ENCODE results near the gene ZFAND3. TPM values are rescaled to one million over a fixed set of nuclear protein-coding genes. Genes with fewer than 3 reads are reported as not detected.

ZFAND3 gene
- total and polyA plus RNA-seq, 8 donors = 65.9 to 125 (median 118) TPM

DNA sequence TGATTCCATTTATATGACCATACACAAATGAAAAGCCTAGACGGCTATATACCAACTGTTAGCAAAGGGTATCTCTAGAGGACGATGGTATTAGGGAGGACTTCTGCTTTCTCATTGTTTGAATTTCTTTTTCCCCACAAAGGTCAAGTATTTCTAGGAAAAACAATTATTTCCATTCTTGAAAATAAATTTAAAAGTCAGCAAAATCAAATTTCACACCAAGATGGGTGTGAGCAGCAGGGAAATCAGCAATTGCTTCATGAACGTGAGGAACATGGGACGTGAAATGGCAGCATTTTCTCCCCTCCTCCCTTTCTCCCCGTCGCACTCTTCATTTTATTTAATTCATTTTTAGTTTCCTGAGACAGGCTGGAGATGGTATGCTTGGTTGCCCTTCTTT lies 5.2 kb upstream of the ZFAND3 start:
- Histone ChIP-seq H3K27me3 (no peaks in the 10 kb centered on the region), H3K9me3 (no peaks in the 10 kb centered on the region), H3K36me3 (no peaks in the 10 kb centered on the region), H3K4me1 (peaks cover 6 to 20% of the 10 kb centered on the region in 2 donors), H3K4me3 (no peak overlapping the region), H3K27ac (no peak overlapping the region)
- no peak for DNase-seq
- no peak for ATAC-seq
- no peak for TF ChIP-seq CTCF (IDR thresholded peaks at IDR 0.05)
- intact Hi-C loops (cut with DNase I) = no loop called here

GRCh38 chr6:37816599-37817375 lies 2.7 kb upstream of the ZFAND3 start:
- no peak overlapping the region for H3K27ac ChIP-seq
- peaks cover 17 to 33% of the 10 kb centered on the region in 2 donors for H3K4me1 ChIP-seq
- no peaks in the 10 kb centered on the region for H3K36me3 ChIP-seq
- DNase-seq = no peak
- H3K4me3 ChIP-seq = no peak overlapping the region
- H3K9me3 ChIP-seq = no peaks in the 10 kb centered on the region
- intact Hi-C loops (cut with DNase I) = no loop called here
- TF ChIP-seq CTCF (IDR thresholded peaks at IDR 0.05) = no peak
- no peaks in the 10 kb centered on the region for H3K27me3 ChIP-seq
- ATAC-seq = no peak

DNA sequence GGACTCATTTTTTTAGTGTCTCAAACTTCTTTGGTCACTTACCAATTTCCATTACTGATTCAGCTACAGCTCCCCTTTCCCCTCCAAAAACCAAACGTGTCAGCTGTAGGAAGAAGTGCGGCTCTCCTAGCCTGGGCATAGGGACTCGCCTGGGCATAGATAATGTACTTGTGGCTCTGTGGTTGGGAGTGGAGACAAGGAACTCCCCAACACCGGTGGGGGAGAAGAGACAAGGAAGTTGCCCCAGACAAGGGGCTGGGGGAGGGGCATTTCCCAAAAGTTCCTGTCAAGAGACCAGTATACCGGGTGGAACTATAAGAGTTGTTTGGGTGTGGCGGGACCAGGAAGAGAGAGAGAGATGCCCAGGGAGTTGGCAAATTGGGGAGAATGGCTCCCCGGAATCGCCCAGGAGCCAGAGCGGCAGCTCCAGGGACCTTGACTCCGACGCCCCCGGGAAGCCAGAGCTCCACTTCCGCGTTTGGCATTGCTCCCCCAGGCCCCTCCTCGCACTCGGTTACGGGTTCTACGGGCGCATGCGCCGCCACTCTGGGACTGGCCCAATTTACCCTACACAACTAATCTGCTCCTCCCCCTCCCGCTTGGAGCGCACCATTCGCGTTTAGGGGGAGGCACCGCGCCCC lies 871 bp upstream of the ZFAND3 start:
- H3K27ac ChIP-seq = peak overlapping the region; percentile 97 to 99
- DNase-seq (peak; percentile 98), ATAC-seq (peak; percentile 88)
- peaks cover 34 to 43% of the 10 kb centered on the region in 2 donors for H3K4me1 ChIP-seq
- H3K4me3 ChIP-seq = peak overlapping the region; percentile 82 to 85
- intact Hi-C loops (cut with DNase I) = no loop called here
- H3K36me3 ChIP-seq = no peaks in the 10 kb centered on the region
- no peaks in the 10 kb centered on the region for H3K9me3 ChIP-seq
- no peaks in the 10 kb centered on the region for H3K27me3 ChIP-seq
- peak in 1 of 2 donors; percentile 6 for TF ChIP-seq CTCF (IDR thresholded peaks at IDR 0.05)

DNA sequence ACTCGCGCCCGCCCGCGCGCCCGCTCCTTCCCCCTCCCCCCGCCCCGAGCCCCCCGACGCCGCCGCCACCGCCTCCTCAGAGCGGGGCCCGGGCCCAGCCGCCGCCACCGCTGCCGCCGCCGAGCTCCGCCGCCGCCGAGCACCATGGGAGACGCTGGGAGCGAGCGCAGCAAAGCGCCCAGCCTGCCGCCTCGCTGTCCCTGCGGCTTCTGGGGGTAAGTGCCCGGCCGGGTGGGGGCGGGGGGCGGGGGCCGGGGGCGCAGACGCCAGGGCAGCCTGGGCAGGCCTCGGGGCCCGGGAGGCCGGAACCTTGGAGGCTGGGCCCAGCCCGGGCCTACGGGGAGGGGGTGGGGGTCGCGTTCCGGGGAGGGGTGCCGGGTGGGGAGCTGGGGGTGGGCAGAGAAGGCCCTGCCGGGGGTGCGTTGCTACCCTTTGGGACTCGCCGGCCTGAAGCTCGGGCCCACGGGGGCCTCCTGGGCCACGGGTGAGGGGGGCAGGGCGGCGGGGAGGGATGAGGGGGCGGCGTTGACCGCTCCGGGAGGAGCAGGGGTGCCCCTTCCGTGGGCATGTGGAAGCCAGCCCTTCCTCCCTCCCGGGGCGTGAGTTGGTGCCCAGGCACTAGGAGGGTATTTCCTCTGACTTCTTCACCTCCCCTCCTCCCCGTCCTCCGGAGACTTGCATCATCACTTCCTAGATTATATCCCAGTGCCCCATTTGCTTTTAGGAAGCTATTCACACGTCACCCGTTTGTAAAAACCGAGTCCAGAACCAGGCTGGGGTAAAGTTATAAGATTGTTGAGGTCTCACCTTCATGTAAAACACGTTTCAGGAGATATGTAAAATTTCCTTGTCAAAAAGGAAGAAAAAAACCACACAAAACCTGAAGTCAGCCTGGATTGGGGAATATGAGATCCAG lies 533 bp downstream of the ZFAND3 start:
- H3K27ac ChIP-seq = peak overlapping the region; percentile 97 to 99
- no peaks in the 10 kb centered on the region for H3K27me3 ChIP-seq
- ATAC-seq (peak; percentile 11), DNase-seq (peak; percentile 49 to 88 (median 70))
- H3K4me1 ChIP-seq = peaks cover 35 to 55% of the 10 kb centered on the region in 2 donors
- no peaks in the 10 kb centered on the region for H3K9me3 ChIP-seq
- intact Hi-C loops (cut with DNase I) = no loop called here
- no peak for TF ChIP-seq CTCF (IDR thresholded peaks at IDR 0.05)
- no peaks in the 10 kb centered on the region for H3K36me3 ChIP-seq
- H3K4me3 ChIP-seq = peak overlapping the region; percentile 82 to 85
